Stimulated activated CD4-positive, alpha-beta T cell treated with anti-CD3 and anti-CD28 coated beads, TNF-alpha, amount 100 ng/mL, for 24 hours (primary cell): ENCODE results near the gene CYP46A1.
"Not testable (repeated sequence)": the region's sequence is repeated elsewhere in the genome, so short reads cannot be mapped to it uniquely, and the experiment has no call there.

Experiments
- DNase-seq, 3 experiments: peaks; one replicate each; pipeline ENCODE4 v3.0.0-alpha.2; 2020; ENCODE audit warnings: low read depth in 3 of 3

Gene CYP46A1

DNA sequence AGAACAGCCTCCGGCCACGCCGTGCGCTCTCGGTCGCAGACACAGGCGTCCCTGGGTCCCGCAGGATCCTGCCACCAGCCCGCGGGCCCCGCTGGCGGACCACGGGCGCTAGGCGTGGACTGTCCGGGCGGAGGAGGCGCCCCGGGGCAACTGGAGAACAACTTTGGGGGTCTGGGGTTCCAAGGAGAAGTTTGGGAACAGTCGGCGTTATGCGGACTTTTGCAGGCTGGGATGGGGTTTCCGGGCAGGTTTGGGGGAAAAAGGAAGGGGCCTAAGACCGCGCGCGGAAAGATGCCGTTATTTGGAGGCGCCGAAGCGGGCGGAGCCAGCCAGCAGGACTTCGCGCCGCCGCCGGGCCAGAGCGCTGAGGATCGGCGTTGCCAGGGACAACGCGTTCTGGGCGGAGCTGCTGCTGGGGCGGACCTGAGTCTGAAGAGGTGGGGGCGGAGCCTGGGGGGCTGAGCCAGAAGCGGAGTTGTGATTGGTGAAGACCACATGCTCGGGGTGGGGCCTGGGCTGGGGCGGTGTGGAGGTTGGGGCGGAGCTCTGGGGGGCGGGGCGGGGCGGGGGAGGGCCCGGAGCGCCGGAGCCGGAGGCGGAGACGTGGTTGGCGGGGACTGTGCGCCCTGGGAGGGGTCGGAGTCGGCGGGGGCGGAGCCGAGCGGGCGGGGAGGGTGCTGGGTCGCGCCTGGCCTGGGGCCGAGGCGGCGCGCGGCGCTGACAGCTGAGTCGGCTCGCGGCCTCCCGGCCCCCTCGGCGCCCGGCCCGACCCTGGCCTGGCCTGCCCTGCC is at the start of gene CYP46A1:
Gene CYP46A1, plus strand, starts transcription at position 680 of the 791 bp plus-strand sequence. CDS start 120 bp downstream, outside the sequence.
- DNase-seq, result peak; percentile 99 to 100 (median 99)

DNA sequence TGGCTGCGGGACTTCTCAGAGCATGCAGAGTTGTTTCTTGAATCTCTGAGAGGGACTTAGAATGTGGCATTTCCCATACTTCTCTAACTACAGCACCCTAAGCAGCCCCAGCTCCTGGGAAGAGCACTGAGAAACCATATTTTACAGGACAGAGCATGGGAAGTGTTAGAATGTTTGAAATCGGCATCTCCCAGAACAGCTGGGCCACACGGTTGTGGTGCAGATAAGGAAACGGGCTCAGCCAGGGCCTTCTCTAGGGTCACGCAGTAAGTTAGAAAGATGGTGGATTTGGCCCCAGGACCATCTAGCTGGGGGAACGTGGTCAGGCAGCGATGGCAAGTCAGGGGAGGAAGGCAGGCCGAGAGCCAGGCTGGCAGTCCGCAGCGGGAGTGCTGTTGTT is 49.7 kb upstream of the CYP46A1 start:
- DNase-seq, result no peak

DNA sequence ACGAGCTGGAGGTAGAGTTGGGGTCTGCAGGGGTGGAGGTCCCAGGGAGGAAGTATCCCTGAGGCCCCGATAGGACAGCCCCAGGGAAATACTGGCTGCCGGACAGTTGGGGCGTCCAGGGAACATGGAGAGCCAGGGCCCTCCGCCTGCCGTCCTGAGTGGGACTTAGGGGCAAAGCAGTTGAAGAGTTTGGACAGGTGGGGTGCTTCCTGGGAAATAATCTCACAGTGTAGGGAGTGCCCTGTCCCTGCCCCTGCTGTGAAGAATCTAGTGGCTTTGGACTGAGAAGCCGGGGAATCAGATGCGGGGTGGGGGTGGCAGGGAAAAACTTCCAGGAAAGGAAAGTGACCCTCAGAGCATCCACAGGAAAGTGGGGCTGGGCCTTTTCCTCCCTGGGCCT is 49.0 kb upstream of the CYP46A1 start:
- DNase-seq, result no peak

DNA sequence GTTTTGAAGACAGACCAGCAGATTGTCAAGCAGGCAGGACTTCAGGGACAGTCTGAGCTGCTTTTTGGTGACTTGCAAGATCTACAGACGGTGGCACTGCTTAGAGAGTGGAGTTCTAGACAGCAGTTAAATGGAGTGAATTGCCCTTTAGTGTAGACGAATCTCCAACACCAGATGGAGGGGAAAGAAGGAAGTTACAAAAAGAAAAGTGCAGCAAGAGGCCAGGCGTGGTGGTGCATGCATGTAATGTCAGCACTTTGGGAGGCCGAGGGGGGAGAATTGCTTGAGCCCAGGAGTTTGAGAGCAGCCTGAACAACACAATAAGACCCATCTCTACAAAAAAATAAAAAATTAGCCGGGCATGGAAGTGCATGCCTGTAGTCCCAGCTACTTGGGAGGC is 47.6 kb upstream of the CYP46A1 start:
- DNase-seq, result no peak

DNA sequence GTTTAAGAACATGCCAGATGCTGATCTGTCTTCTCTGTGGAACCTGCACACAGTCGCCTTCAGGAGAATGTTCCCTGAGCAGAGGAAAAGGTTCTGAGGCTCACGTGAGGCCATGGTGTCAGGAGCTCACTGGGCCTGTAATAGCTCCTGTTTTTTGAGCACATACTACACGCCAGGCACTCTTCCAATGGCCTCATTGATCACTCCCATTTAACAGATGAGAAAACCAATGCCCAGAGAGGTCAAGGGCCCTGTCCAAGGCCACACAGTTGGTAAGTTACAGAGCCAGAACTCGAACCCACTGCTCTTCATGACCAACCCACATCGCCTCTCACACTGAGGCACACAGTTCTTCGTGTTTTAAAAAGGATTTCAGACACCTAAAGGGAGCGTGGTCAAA is 46.5 kb upstream of the CYP46A1 start:
- no peak for DNase-seq

DNA sequence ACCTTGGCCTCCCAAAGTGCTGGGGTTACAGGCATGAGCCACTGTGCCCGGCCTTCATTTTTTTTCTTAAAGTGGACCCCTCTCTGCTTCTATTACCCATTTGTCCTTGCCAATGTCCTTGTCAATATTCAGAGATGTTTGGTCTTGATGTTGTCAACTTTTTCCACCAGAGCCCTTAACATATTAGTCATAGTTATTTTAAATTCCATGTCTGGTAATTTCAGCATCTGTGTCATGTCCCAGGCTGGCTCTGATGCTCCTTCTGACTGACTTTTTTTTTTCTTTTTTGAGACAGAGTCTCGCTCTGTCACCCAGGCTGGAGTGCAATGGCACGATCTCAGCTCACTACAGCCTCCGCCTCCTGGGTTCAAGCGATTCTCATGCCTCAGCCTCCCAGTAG is 41.3 kb upstream of the CYP46A1 start:
- not testable (repeated sequence) for DNase-seq

DNA sequence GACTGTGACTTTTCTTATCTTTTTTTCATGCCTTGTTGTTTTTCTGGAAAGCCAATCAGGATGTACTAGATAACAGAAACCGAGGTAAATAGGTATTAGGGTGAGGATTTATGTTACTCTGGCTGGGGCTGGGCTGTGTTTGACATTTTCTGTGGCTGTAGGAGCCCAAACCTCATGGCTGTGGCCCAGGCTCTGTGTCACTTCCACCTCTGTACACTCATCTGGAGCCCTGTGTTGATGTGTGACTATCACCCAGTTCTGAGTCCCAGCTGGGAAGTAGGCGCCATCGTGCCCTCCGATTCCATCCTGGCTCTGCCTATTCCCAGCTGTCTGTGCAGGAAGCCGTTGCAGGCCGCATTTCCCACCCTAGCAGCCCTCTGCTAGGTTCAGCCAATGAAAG is 40.8 kb upstream of the CYP46A1 start:
- DNase-seq, result no peak

DNA sequence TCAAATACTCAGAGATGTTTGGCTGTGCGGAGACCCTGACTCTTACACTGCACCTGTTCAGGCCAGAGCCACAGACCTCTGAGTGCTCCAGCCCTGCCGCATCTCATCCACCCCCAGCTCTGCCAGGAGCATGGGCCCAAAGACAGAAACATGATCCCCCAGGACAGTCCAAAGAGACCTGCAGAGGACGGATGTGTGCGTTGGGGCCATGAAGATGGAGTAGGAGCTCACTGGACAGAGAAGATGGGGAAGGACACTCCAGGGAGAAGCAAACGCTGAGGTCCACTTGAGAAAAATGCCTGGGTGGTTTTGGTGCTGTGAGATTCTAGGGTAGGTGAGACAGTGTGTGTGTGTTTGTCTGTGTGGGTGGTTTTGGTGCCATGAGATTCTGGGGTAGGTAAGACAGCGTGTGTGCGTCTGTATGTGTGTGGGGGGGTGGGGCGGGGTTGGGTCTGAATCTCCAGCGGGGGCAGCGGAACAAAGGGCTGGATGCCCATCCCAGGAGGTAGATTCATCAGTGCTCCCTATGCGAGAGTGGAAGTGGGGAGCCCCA is 40.0 kb upstream of the CYP46A1 start:
- DNase-seq, result no peak

DNA sequence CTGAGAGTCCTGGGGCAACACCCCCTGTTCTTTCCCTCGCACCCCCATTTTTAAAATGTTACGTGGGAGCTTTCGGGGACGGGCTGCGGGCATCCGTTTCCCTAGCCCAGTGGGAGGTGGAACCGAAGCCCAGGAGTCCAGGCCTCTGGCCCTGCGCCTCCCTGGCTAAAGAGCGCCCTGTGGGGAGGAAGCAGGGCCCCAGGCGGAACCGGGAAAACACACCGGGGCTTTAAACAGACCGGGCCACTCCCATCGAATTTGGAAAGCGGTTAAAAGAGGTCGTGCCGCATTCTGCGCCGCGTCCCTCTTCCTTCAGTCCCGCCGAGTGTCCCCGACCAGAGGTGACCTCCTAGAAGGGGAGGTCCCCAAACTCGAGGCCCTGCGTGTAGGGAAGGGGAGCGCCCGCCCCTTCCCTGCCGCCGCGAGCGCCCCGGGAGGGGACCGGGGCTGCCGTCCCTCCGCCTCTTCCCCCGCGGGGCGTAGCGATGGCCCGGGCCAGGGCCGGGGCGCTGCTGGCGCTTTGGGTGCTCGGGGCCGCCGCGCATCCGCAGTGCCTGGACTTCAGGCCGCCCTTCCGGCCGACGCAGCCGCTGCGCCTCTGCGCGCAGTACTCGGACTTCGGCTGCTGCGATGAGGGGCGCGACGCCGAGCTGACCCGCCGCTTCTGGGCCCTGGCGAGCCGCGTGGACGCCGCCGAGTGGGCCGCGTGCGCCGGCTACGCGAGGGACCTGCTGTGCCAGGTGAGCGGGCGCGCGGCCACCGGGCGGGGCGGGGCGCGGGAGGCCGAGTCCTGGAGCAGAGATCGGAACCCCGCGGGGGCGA is 39.2 kb upstream of the CYP46A1 start, which contains the start of gene HHIPL1:
Gene HHIPL1, plus strand, starts transcription at position 407 of the 822 bp plus-strand sequence. Its CDS starts 79 bp downstream, at position 486.
- DNase-seq, result no peak

DNA sequence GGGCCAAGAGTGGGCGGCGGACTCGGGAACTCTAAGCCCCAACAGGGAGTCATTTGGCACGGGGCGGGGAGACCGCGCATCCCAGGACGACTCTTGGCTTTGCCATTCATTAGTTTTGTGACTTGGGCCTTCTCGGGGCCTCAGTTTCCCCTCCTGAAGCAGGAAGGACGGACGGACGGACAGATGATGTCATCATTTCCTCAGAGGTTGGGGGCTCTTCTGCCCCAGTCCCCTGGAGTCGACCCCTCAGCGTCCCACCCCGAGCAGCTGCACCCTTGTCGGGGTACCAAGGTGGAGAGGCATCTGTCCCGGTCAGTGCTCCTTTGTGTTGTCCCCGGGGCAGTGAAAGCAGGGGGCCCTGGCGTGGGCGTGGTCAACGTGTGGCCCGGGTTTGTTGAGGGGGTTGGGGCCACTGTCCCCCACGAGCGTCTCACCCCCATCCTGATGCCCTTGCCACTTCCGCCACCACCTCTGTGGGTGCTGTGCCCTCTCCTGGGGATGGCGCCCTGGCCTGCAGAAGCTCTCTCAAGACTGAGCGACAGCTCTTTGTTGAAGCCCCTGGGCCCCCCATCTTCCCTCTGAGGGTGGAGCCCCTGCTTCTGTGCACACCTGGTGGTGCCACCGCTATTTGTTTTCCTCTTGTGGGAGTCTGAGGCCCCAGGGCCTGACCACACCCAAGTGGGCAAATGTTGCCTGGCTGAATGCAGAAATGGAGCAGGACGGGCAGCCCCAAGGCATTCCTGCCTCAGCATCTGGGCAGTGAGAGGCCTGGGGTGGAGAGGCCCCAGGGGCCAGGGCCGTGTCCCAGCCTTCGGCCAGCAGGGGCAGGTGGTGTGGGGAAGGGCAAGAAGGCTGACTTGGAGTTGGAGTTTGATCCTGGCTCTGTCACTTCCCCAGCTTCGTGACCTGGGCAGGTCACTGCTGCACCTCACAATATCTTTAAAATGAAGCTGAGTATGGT is 38.3 kb upstream of the CYP46A1 start:
- no peak for DNase-seq

DNA sequence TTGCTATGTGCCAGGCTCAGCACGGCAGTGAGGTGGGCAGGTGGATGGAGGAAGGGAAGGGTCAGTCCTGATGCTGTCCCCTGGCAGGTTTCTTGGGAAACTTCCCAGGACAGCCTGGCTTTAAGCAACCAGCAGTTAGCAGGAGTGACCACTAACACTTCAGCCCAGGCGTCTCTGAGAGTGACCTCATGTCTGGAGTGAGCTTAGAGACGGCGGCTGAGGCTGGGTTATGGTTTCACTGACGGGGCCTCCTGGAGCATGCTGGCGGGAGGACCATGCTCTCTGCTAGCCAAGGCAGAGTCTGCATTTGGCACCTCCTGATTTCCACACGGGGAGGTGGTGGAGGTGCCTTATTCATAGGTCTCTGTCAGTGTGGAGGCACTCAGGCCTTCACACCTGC is 36.7 kb upstream of the CYP46A1 start:
- DNase-seq, result no peak

DNA sequence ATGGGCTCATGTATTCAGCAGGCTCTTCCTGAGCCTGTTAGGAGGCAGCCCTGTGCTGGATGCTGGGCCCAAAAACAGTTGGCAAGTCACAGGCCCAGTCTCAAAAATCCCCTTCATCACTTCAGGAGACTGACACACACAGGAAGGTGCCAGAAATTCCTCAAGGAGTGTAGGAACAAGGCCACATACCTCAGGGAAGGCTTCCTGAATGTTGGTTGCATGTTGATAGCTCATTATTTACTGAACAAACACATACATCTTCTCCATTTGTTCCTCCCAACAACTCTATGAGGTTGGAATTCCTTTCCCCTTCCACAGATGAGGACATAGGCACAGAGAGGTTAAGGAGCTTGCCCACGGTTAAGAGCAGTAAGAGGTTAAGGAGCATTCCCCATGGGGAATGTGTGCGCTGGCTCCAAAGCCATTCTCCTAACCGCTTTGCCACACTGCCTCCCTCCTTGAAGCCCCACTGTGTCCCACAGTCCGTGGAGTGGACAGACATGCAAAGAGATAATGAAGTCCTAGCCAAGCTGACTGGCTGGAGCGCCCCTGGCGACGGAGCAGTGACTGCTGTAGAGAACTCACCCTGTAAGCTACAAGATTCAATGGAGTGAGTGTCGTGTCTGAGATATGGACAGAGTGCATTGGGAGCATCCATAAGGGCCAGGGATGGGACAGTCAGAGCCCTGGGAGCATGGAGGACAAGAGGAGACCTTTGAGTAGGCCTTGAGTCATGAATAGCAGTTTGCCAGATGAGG is 35.9 kb upstream of the CYP46A1 start:
- no peak for DNase-seq

DNA sequence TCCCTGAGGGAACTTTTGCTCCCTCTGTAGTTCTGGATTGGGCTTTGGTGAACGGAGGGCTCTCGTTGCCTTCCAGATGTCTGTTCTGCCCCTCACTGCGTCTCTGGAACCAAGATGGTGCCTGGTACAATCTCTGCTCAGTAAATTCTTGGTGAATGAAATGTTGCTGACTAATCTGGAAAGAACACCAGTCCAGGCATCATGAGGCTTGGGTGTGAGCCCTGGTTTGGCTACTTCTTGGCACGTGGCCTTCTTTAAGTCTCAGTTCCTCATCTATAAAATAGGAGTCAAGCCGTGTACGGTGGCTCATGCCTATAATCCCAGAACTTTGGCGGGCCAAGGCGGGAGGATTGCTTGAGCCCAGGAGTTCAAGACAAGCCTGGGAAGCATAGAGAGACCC is 34.9 kb upstream of the CYP46A1 start:
- DNase-seq, result no peak

DNA sequence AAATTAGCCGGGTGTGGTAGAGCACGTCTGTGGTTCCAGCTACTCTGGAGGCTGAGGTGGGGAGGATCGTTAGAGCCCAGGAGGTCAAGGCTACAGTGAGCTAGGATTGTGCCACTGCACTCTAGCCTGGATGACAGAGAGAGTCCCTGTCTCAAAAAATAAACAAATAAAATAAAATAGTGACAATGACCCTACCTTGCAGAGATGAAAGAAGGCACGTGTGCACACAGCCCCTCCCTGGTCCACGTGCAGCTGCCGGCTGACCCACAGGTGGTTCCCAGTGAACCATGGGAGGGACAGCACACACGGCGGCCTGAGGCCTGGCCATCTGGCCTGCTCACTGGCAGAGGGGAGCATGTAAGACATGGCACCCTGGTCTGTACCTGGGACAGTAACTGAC is 34.5 kb upstream of the CYP46A1 start:
- no peak for DNase-seq

DNA sequence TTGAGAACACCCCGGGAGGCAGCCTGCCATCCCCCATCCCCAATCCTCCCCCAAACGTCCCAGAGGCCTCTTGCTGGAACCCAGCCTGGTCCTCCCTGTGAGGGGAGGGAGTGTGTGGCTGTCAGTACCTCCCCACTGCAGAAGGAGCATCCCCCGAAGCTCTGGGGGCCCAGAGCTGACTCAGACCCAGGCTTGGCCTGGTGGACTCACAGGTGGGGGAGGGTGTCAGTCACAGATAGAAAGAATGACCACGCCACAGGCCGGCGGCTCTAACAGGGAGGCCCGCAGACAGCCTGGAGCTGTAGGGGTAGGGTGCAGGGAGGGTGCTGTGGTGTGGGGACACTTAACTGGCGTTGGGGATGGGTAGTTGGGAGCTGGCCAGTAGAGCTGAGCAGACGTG is 33.9 kb upstream of the CYP46A1 start:
- DNase-seq, result no peak

DNA sequence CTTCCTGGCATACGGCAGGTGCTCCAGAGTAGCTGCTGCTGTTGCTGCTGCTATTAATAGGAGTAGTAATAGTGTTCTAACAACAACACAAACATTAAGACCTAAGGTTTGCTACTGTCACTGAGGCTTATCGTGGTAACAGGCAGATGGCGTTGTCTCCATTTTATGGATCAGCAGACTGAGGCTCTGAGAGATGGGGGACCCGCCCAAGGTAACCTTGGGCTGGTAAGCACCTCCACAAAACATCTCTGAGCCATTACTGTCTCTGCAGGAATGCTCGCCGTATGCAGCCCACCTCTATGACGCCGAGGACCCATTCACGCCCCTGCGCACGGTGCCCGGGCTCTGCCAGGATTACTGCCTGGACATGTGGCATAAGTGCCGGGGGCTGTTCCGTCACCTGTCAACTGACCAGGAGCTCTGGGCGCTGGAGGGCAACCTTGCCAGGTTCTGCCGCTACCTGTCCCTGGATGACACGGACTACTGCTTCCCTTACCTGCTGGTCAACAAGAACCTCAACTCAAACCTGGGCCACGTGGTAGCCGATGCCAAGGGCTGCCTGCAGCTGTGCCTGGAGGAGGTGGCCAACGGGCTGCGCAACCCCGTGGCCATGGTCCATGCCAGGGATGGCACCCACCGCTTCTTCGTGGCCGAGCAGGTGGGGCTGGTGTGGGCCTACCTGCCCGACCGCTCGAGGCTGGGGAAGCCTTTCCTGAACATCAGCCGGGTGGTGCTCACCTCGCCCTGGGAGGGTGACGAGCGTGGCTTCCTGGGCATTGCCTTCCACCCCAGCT is 31.9 kb upstream of the CYP46A1 start:
- DNase-seq, result no peak

DNA sequence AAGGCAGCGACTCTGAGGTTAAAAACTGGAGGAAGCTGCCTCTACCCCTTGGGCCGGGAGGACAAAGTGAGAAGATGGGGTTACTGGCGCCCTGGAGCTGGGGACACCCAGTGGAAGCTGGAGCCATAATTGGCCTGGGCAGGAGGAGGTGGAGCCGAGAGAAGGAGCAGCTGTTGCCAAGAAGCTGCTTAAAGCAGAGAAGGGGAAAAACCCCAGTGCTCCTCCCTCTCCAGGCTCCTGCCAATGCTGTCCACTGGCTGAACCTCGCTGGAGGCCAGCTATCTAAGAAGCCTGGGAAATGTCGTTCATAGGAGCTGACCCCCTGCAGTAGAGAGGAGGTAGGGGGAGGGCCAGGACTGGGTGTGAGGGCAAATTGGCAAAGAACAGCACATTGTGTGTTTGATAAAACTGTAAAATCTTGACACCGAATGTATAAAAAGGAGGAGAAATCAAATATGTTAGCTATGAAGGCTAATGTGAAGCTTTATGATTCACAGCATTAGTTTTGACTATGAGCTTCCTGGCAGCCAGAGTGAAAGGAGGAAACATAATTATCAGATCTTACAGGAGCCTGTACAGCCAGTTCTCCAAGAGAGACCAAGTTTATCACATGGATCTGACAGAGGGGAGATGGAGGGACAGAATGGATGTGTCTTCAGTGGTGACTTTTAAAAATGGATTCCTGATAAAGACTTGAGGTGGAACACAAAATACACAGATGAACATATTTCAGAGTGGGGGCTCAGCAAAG is 29.7 kb upstream of the CYP46A1 start:
- DNase-seq, result no peak

DNA sequence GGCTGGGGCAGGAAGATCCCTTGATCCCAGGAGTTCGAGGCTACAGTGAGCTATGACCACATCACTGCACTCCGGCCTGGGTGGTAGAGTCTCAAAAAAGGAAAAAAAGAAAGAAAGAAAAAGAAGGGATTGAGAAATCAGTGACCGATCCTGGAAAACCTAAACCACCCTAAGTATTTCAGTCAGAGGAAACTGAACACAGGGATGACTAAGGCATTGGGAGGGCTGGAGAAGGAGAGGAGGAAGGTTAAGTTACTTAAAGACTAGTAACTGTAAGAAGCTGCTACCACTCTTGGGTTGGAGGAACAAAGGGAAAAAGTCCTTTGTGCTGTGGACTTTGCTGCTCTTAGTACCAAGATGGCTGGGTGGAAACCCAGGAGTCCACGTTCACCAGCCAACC is 28.6 kb upstream of the CYP46A1 start:
- no peak for DNase-seq

DNA sequence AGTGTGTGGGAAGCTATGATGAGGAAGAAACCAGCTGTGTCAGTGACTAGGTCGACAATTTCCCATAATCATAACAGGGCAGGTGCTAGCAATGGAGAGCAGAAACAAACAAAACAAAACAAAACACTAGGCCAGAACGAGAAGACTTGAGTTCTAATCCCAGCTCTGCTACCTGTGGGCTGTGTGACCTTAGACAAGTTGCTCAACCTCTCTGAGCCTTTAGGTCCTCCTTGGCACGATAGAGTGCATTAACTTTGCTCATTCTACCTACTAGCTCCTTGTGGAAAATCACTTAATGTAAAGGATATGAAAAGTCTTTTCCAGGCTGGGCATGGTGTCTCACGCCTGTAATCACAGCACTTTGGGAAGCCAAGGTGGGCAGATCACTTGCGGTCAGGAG is 27.9 kb upstream of the CYP46A1 start:
- DNase-seq, result no peak
